Motor neuron (in vitro differentiated cells): ENCODE data around the gene FBH1. TPM values are rescaled to one million over a fixed set of nuclear protein-coding genes. Genes with fewer than 3 reads are reported as not detected.

Source experiments
- ATAC-seq, 8 experiments: fragments of 200-7000 bp; cut with Tn5 transposase; replicated peaks in 6 of 8; 2 replicates each; pipeline ENCODE4 v1.8.0; 2021; ENCODE audit warnings: mild to moderate bottlenecking in 8 of 8, moderate library complexity in 8 of 8
- H3K27ac ChIP-seq, 2 donors: fragments of 250-450 bp; sonication (Bioruptor Pico); 2 replicates each; pipeline ENCODE4 v1.9.0; 2021; ENCODE audit warnings: antibody characterized with exemption in 2 of 2, mild to moderate bottlenecking in 2 of 2, moderate library complexity in 1 of 2
- H3K4me1 ChIP-seq, 2 donors: fragments of 250-450 bp; sonication (Bioruptor Pico); replicated peaks in 1 of 2; 2 replicates each; pipeline ENCODE4 v1.6.1; 2021; ENCODE audit warnings: antibody characterized with exemption in 2 of 2, mild to moderate bottlenecking in 2 of 2, moderate library complexity in 1 of 2
- H3K4me3 ChIP-seq, 5 donors: fragments of 250-450 bp; sonication (Bioruptor Pico); 2 replicates each; pipeline ENCODE4 v1.9.0; 2021; ENCODE audit warnings: antibody characterized with exemption in 5 of 5, mild to moderate bottlenecking in 5 of 5, moderate library complexity in 4 of 5
- WGBS, 10 experiments: fragments of 450-650 bp; shearing (Covaris generic); methylation state at CpG; one replicate each; pipeline ENCODE4 v1.0.0; 2022; 5-methylcytosine and 5-hydroxymethylcytosine counted together
- in situ Hi-C, 9 experiments: fragments of 400-800 bp; cut with MboI; loops; one replicate each; pipeline ENCODE4 v1.15.0; 2021; ENCODE audit warnings: low sequenced_read_pairs in 9 of 9, low pct_unique_long_range_greater_than_20kb in 2 of 9; ENCODE audit not compliant: unreplicated experiment in 9 of 9
- total RNA-seq, 8 experiments: library from RNA; unstranded; fragments of 300-600 nt; gene quantifications; 2 replicates each; pipeline versions ENCODE4 v1.2.3 to v1.2.4, GENCODE V29; 2022

The FBH1 gene
- total RNA-seq, 8 experiments from 2014 or later = 20.3 to 118 (median 42.3) TPM

DNA sequence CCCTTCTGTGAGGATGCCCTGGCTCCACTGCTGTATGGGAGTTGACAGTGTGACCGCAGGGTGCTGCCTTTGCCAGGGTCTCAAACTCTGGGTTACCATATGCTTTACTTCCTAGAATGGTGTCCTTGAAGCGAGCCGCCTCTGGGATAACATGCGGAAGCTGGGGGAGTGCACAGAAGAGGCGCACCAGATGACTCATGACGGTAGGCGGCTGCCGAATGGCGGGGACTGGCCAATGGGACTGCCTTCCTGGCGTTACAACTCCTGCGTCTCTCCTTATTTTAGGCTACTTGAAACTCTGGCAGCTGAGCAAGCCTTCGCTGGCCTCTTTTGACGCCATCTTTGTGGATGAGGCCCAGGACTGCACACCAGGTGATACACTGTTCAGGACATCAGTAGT lies 27.3 kb downstream of the FBH1 start:
- Histone ChIP-seq H3K27ac (no peak overlapping the region), H3K4me3 (no peak overlapping the region), H3K4me1 (no peaks in the 10 kb centered on the region)
- 83 to 100% (median 100%) methylated on average over 1 to 9 of the region's 13 CpGs; no CpG with 5 or more reads in 5 of the 10 experiments for WGBS, 10 experiments
- in situ Hi-C loops = no loop called here
- ATAC-seq = no peak

DNA sequence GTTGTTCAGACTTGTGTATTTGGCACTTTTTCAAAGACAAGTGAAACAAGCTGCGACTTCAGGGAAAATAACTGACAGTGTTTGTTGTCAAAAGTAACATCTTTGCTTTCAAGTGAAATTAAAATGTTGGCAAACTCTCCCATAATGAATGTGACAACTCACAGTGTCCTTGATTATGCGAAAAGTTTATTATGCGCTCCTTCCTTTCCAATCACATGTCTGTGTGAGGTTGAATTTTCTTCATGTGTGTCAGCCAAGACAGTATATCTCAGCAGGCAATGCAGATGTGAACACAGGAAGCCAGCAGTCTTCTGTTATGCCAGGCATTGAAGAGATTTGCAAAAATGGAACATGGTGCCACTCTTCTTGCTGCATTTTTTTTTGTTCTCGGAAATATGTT lies 28.7 kb downstream of the FBH1 start:
- peak in 2 of 8 experiments; percentile 50 to 91 for ATAC-seq
- in situ Hi-C loops = no loop called here
- 75 to 100% (median 98%) methylated on average over 1 to 4 of the region's 4 CpGs; no CpG with 5 or more reads in 4 of the 10 experiments for WGBS, 10 experiments
- H3K4me3 ChIP-seq = no peak overlapping the region
- H3K27ac ChIP-seq = no peak overlapping the region
- no peaks in the 10 kb centered on the region for H3K4me1 ChIP-seq

DNA sequence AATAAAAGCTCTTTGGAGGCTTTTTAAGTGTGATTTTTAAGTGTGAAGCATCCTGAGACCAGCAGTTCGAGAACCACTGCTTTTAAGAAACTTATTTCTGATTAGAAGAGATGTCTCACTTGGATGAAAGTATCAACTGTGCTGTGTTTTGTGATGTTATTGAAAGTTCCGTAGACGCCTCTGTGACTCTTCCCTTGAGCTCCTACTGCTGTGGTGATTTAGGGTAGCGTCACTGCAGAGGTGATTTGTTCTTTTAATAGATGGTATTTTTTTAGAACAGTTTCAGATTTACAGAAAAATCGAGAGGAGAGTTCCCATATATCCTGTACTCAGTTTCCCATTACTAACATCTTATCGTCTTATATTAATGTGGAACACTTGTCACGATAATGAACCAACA lies 29.5 kb downstream of the FBH1 start:
- Histone ChIP-seq H3K27ac (no peak overlapping the region), H3K4me1 (no peaks in the 10 kb centered on the region), H3K4me3 (no peak overlapping the region)
- WGBS, 10 experiments = 76 to 100% (median 93%) methylated on average over 1 to 7 of the region's 7 CpGs
- ATAC-seq = no peak
- in situ Hi-C loops = no loop called here

DNA sequence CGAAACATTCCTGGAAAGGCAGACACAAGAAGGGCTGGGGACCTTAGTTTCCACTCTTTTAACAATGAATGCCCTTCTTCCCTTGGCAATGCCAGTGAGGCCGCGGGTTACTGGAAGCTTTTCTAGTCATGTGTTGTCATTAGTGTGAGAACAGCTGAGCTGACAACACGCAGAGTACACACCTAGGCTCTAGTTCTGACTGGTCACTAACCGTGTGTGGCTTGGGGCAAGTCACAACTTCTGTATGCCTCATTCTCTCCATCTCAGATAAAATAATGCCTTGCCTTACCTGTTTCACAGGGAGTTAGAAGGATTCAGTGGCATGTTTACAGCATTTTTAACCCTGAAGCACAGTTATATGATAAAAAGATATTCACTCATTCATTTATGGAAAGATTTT lies 31.7 kb downstream of the FBH1 start:
- H3K4me1 ChIP-seq = no peaks in the 10 kb centered on the region
- 93 to 100% (median 100%) methylated on average over 1 to 5 of the region's 5 CpGs; no CpG with 5 or more reads in 4 of the 10 experiments for WGBS, 10 experiments
- no peak for ATAC-seq
- H3K4me3 ChIP-seq = no peak overlapping the region
- no peak overlapping the region for H3K27ac ChIP-seq
- in situ Hi-C loops = no loop called here

DNA sequence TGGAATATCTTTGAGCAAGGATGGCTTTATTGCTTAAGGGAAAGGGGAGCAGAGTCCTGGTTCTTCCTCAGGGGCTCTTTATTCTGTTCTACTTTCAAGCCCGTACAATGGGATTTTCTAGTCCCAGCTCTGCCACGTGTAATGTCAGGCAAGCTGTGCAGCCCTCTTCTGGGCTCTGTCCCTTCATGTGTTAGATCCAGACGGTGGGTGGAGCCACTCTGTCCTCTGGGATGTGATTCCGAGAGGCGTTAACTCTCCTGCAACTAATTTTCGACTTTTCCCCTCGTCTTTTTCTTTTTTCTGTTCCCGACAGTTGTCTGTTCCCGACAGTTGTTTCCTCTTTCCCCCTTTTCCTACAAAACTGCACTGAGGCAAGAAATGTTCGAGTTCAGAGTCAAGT lies 34.8 kb downstream of the FBH1 start:
- ATAC-seq = no peak
- no peak overlapping the region for H3K4me3 ChIP-seq
- no peak overlapping the region for H3K27ac ChIP-seq
- 40 to 83% (median 66%) methylated on average over 2 to 8 of the region's 10 CpGs; no CpG with 5 or more reads in 3 of the 10 experiments for WGBS, 10 experiments
- in situ Hi-C loops = no loop called here
- no peaks in the 10 kb centered on the region for H3K4me1 ChIP-seq

DNA sequence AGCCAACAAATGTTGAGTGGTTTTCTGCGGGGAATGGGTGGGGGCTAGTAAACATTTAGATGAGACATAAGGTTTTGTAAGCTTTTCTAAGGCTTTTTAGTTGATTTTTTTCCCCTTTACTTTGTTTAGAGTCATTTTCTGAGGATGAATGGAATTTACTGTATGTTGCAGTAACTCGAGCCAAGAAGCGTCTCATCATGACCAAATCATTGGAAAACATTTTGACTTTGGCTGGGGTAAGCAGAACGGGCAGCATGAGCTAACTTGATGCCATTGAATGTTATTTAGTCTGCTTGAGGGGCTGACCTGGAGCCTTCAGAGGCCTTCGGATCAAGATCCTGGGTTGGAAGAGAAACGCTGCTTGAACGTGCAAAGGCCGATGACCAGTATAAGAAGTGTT lies 37.3 kb downstream of the FBH1 start:
- Histone ChIP-seq H3K27ac (no peak overlapping the region), H3K4me3 (no peak overlapping the region), H3K4me1 (no peaks in the 10 kb centered on the region)
- in situ Hi-C loops = no loop called here
- no peak for ATAC-seq
- WGBS, 10 experiments = 36 to 100% (median 94%) methylated on average over 1 to 8 of the region's 8 CpGs

DNA sequence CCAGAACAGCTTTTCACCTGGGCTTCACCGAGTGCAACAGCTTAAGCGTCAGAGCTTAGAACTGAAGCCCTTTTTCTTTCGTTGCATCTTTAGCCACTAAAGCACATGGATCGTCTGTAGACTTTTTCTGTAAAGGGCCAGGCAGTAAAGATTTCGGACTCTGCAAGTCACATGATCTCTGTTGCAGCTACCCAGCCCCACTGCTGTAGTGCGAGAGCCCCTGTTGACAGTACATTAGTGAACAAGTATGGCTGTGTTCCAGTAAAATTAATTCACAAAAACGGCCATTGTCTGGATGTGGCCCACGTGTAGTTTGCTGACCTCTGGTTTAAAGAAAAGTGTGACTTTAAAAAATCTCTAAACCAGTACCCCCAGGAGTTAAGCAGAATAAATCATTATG lies 39.4 kb downstream of the FBH1 start:
- H3K27ac ChIP-seq = no peak overlapping the region
- no peak for ATAC-seq

DNA sequence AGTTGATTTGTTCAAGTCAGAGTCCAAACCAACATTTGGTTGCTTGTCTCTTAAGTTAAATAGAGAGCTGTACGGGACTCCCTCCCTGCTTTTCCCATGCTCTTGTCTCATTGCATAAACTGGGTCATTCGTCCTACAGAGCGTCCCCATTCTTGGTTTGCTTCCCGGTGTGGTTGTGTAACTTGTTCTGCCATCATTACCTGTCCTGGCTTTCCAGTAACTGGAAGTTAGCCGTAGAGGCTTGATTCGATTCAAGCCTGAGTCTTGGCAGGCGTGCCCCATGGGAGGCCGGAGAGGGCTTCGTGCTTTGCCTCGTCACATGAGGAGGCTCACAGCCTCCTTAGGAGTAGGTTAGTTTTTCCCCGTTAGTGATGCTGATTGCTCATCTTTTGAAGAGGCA lies 40.2 kb downstream of the FBH1 start:
- no peak overlapping the region for H3K27ac ChIP-seq
- H3K4me3 ChIP-seq = no peak overlapping the region
- no peak for ATAC-seq
- no peaks in the 10 kb centered on the region for H3K4me1 ChIP-seq
- WGBS, 10 experiments = 77 to 100% (median 97%) methylated on average over 1 to 9 of the region's 11 CpGs
- in situ Hi-C loops = no loop called here

More for the DNA sequence above, 39.4 kb downstream of the FBH1 start:
- H3K4me1 ChIP-seq = no peaks in the 10 kb centered on the region
- no peak overlapping the region for H3K4me3 ChIP-seq
- in situ Hi-C loops = no loop called here
- WGBS, 10 experiments = 33 to 100% (median 77%) methylated on average over 1 to 7 of the region's 8 CpGs; no CpG with 5 or more reads in 3 of the 10 experiments

DNA sequence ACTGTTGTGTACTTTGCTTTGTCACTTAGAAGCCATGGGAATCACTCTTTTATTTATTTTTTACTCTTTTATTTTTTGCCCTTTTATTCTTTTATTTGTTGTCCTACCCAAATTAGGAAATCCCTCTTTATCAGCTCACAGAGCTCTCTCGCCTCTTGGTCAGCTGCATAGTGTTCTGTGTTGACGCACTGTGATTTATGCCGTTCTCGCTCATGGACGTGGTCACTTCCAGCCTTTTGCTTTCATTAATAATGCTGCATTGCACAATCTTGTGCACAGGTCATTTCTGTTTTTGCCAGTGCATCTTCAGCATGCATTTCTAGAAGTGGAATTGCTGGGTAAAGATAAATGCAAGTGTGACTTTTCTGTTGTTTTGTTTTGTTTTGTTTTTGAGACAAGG lies 42.3 kb downstream of the FBH1 start:
- in situ Hi-C loops = no loop called here
- H3K4me1 ChIP-seq = no peaks in the 10 kb centered on the region
- H3K27ac ChIP-seq = no peak overlapping the region
- ATAC-seq = peak in 4 of 8 experiments; percentile 37 to 87 (median 41)
- H3K4me3 ChIP-seq = no peak overlapping the region
- WGBS, 10 experiments = 50 to 100% (median 88%) methylated on average over 1 to 5 of the region's 5 CpGs; no CpG with 5 or more reads in 3 of the 10 experiments

DNA sequence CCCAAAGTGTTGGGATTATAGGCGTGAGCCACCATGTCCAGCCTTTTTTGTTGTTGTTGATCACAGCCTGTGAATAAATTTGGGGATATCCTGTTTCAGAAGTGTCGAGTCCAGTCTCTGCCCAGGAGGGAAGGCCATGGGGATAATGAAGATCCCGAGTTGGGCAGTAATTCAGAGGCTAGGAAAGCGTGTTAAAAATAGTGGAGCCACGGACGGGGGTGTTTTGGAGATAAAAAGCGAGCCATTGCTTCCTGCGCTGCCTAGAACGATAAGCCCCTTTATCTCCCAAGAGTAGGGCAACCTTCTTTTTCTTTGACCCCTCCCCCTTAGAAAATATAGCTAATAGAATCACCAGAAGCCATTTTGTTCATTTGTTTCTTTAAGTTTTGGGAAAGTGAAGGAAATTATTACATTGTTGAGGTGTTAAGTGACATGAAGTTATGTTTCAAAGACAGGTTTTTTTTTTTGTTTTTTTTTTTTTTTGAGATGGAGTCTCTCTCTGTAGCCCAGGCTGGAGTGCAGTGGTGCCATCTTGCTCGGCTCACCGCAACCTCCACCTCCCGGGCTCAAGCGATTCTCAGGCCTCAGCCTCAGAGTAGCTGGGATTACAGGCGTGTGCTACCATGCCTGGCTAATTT lies 44.0 kb downstream of the FBH1 start:
- in situ Hi-C loops = no loop called here
- Histone ChIP-seq H3K4me3 (no peak overlapping the region), H3K4me1 (no peaks in the 10 kb centered on the region), H3K27ac (no peak overlapping the region)
- no peak for ATAC-seq
- WGBS, 10 experiments = 90 to 100% (median 96%) methylated on average over 2 to 13 of the region's 14 CpGs; no CpG with 5 or more reads in 1 of the 10 experiments

DNA sequence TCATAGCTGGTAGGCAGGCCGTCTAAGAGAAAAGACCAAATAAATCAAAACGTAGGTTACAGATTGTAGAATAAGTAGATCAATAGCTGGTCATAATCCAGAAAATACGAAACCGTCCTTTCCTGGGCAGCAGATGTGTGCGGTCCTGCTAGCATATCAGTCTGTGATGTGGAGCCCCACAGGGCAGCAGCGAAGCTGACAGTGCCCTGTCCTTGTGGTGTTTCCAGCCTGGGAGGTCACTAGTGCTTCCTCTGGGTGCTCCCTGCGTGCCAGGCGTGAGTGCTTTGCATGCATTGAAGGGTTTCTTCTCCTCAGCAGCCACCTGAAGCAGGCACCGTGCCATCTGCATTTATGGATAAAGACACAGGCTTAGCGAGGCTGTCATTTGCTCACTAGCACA lies 45.6 kb downstream of the FBH1 start:
- no peaks in the 10 kb centered on the region for H3K4me1 ChIP-seq
- no peak overlapping the region for H3K27ac ChIP-seq
- no peak for ATAC-seq
- in situ Hi-C loops = no loop called here
- 91 to 100% (median 95%) methylated on average over 1 to 6 of the region's 10 CpGs; no CpG with 5 or more reads in 2 of the 10 experiments for WGBS, 10 experiments
- no peak overlapping the region for H3K4me3 ChIP-seq

DNA sequence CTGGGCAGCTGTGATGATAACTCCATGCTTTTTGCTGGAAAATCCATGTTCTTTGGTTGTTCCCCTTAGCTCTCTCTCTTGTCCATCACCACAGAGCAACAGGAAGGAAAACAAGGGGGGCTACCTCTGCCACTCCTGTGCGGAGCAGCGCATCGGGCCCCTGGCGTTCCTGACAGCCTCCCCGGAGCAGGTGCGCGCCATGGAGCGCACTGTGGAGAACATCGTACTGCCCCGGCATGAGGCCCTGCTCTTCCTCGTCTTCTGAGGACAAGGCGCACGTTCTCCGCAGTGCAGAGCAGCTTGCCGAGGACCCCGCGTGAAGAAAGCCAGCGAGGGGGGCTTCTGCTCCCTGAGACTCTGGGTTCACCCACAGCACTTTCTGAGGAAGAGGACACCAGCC lies 47.0 kb downstream of the FBH1 start:
- in situ Hi-C loops = no loop called here
- Histone ChIP-seq H3K4me3 (no peak overlapping the region), H3K4me1 (no peaks in the 10 kb centered on the region), H3K27ac (no peak overlapping the region)
- no peak for ATAC-seq
- WGBS, 10 experiments = 90 to 100% (median 95%) methylated on average over 2 to 11 of the region's 18 CpGs; no CpG with 5 or more reads in 5 of the 10 experiments

DNA sequence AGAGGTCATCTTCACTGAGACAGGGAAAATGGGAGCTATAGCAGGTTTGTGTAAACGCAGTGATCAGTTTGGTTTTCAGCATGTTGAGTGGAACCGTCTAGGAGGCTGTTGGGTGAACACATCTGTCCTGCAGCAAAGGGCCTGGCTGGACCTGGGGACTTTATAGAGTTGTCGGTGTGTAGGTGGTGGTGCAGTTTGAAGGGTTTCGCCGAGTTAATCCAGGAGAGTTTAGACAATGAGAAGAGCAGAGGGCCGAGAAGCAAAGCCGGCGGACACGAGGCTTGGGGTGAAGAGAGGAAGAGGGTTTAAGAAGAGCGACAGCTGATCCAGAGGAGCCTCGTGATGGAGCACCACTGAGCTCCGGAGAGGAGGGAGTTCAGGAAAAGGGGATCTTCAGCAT lies 48.2 kb downstream of the FBH1 start:
- 82 to 100% (median 97%) methylated on average over 1 to 12 of the region's 12 CpGs; no CpG with 5 or more reads in 2 of the 10 experiments for WGBS, 10 experiments
- no peak for ATAC-seq
- Histone ChIP-seq H3K27ac (no peak overlapping the region), H3K4me1 (no peaks in the 10 kb centered on the region), H3K4me3 (no peak overlapping the region)
- in situ Hi-C loops = no loop called here

DNA sequence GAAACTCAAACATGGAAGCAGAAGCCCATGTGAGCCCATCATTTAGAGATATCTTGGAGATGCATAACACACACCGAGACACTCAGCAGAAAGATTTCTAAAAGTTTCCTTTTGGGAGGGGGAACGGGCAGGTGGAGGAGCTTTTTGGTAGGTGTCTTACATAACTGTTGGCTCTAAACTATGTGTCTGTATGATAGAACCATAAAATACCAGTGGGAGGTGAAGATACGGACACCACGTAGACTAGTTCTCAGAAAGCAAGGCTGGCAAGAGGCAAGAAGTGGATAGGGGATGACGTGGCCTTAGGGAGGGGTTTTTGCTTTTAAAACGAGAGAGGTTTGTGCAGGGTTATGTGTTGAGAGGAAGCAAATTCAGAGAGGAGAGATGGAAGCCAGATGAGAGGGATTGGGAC lies 50.8 kb downstream of the FBH1 start:
- ATAC-seq = no peak
- in situ Hi-C loops = no loop called here
- H3K4me3 ChIP-seq = no peak overlapping the region
- H3K27ac ChIP-seq = no peak overlapping the region
- no peaks in the 10 kb centered on the region for H3K4me1 ChIP-seq
- WGBS, 10 experiments = 0 to 94% (median 66%) methylated on average over 1 to 6 of the region's 6 CpGs
